ENCODE results near the gene PATJ. TPM values are rescaled to one million over a fixed set of nuclear protein-coding genes. Genes with fewer than 3 reads are reported as not detected.

The PATJ gene
- total and polyA plus RNA-seq, 2 donors (not counting 3 experiments of a cell fraction or from before 2014, with no cell fraction given): 1.1 to 3.0 TPM

- no peak overlapping the region for H2AFZ ChIP-seq (ENCODE audit: low read depth, low read length)
- DNase-seq (ENCODE audit: low read depth, low spot score): peak; percentile 19
- TF ChIP-seq POLR2AphosphoS5 (IDR thresholded peaks at IDR 0.05; ENCODE audit: insufficient read depth, low read depth, low read length) (no peak), EZH2 (IDR thresholded peaks at IDR 0.05; ENCODE audit: borderline replicate concordance, low read depth, low read length, severe bottlenecking) (no peak), MYC (IDR thresholded peaks at IDR 0.05; ENCODE audit: low read depth, low read length) (no peak), POLR2A (IDR thresholded peaks at IDR 0.05; ENCODE audit: low read depth, low read length) (no peak), FOS (IDR thresholded peaks at IDR 0.05; ENCODE audit: borderline replicate concordance, insufficient read depth, low read length) (no peak), CTCF (IDR thresholded peaks at IDR 0.05; ENCODE audit: extremely low read depth in 1 of 2, insufficient read depth in 1 of 2, low read depth in 1 of 2, low read length in 2 of 2) (peak; percentile 10 to 26)
- H3K79me2 ChIP-seq (ENCODE audit: control insufficient read depth, insufficient read depth, low read length): no peaks in the 10 kb centered on the region
- no peak overlapping the region for H3K4me3 ChIP-seq (replicated peaks in 1 of 3; ENCODE audit: insufficient read depth in 1 of 3, low read depth in 1 of 3, low read length in 3 of 3)
- no peaks in the 10 kb centered on the region for H3K4me1 ChIP-seq (ENCODE audit: control insufficient read depth, extremely low read depth, insufficient read depth, low read length)
- H3K27ac ChIP-seq (ENCODE audit: insufficient read depth, low read depth, low read length): no peak overlapping the region
- no peaks in the 10 kb centered on the region for H3K36me3 ChIP-seq (ENCODE audit: control insufficient read depth in 2 of 2, extremely low read depth in 1 of 2, insufficient read depth in 2 of 2, low read length in 2 of 2)
- no peaks in the 10 kb centered on the region for H4K20me1 ChIP-seq (replicated peaks; ENCODE audit: control insufficient read depth, extremely low read depth, insufficient read depth, low read length)
- no peaks in the 10 kb centered on the region for H3K27me3 ChIP-seq (ENCODE audit: control insufficient read depth in 2 of 2, insufficient read depth in 2 of 2, low read length in 2 of 2)
- ChIA-PET POLR2A (no interaction called here), CTCF (interaction anchor here (1.2 kb wide), 1 partner anchor 125 kb away, joined by 3 read pairs; no protein-coding TSS in a partner anchor)
- no peaks in the 10 kb centered on the region for H3K9me1 ChIP-seq (replicated peaks; ENCODE audit: control insufficient read depth, extremely low read depth, insufficient read depth, low read length)
- FAIRE-seq: peak; percentile 69
- BruUV-seq (replicated peaks): no TSS peak
- dilution Hi-C loops (cut with MboI; ENCODE audit: extremely low pct_ligation_motif_present, low sequenced_read_pairs) (no loop called here), intact Hi-C loops (cut with micrococcal nuclease) (loop anchor here (1.0 to 2.0 kb wide), 2 partner anchors 120 to 180 kb away; no protein-coding TSS in a partner anchor)
- no peaks in the 10 kb centered on the region for H3K9me3 ChIP-seq (replicated peaks; ENCODE audit: control insufficient read depth, insufficient read depth, low read length)
- no peak overlapping the region for H3K4me2 ChIP-seq (ENCODE audit: insufficient read depth, low read length)
- no peak overlapping the region for H3K9ac ChIP-seq (replicated peaks; ENCODE audit: extremely low read depth, insufficient read depth, low read length)
Measured at GRCh38 chr1:61950418-61950817, 208.1 kb downstream of the PATJ start.

All from endothelial cell of umbilical vein (primary cell).